Measurements from ENCODE around the gene NACA2. TPM values are rescaled to one million over a fixed set of nuclear protein-coding genes. Genes with fewer than 3 reads are reported as not detected.

NACA2 gene
- total and polyA plus RNA-seq, 4 experiments from 2014 or later: not detected

Other genes starting within 250 kb of the NACA2 start
- gene TBX2, start 191.4 kb downstream of the NACA2 start, total RNA-seq: not detected
- not detected for gene TBX2, start 191.4 kb downstream of the NACA2 start, polyA plus RNA-seq
- not detected for gene TBX4, start 138.8 kb downstream of the NACA2 start, total RNA-seq
- not detected for gene TBX4, start 138.8 kb downstream of the NACA2 start, polyA plus RNA-seq

Measured in CD4-positive, alpha-beta memory T cell (primary cell).